HepG2 (cell line): ENCODE results near the gene ZBED5. TPM values are rescaled to one million over a fixed set of nuclear protein-coding genes. Genes with fewer than 3 reads are reported as not detected.

Experiments used
- ATAC-seq: fragments of 200-7000 bp; cut with Tn5 transposase; 3 replicates; pipeline ENCODE4 v1.9.1; 2020; ENCODE audit warnings: mild to moderate bottlenecking, moderate library complexity
- BruUV-seq: library from RNA; stranded (reverse); fragments of 400-500 nt; replicated peaks from 2 replicates; lab custom pipeline; 2021; lab: Mats Ljungman, UMichigan
- CTCF ChIA-PET: fragments of 300-600 bp; formaldehyde crosslinking; extraction: SDS; loops from one replicate; lab custom pipeline; 2021; ENCODE audit warnings: low total read pairs, inconsistent platforms, low intra/inter-chr PET ratio; lab: Yijun Ruan, JAX
- POLR2A ChIA-PET: fragments of 350-600 bp; sonication (Branson Sonifier 250); formaldehyde crosslinking; loops from one replicate; lab custom pipeline; 2020; ENCODE audit warnings: antibody characterized with exemption, inconsistent platforms; lab: Yijun Ruan, JAX
- DNase-seq: peaks from one replicate; pipeline ENCODE4 v3.0.0-alpha.2; 2015; ENCODE audit warnings: low spot score
- FAIRE-seq: peaks from 3 replicates; lab custom pipeline; 2011; peaks lifted over from hg19 to GRCh38; lab: Jason Lieb, UNC
- H2AFZ ChIP-seq: one replicate; pipeline ENCODE4 v1.6.1; 2011; ENCODE audit warnings: low read length, inconsistent platforms
- H3K27ac ChIP-seq: fragments of 300-600 bp; 3 replicates; pipeline ENCODE4 v1.8.0; 2011; ENCODE audit warnings: mixed run types, mild to moderate bottlenecking, mixed read lengths, low read length, inconsistent platforms; ENCODE audit not compliant: insufficient read depth; ENCODE audit errors: extremely low read length
- H3K27me3 ChIP-seq, 2 experiments: fragments of 200-600 bp in 1 of 2; 2 replicates in 1 of 2; 3 replicates in 1 of 2; pipeline versions ENCODE4 v1.6.0 to v1.8.0; 2011; ENCODE audit warnings: low read length in 2 of 2, mild to moderate bottlenecking in 2 of 2, moderate library complexity in 2 of 2, inconsistent platforms in 1 of 2; ENCODE audit not compliant: insufficient read depth in 2 of 2, control insufficient read depth in 1 of 2
- H3K36me3 ChIP-seq, 2 experiments: fragments of 200-600 bp in 1 of 2; replicated peaks in 1 of 2; 2 replicates in 1 of 2; 3 replicates in 1 of 2; pipeline versions ENCODE4 v1.5.1 to v1.8.0; 2011; ENCODE audit warnings: low read length in 2 of 2, inconsistent platforms in 1 of 2; ENCODE audit not compliant: insufficient read depth in 2 of 2, control insufficient read depth in 1 of 2
- H3K4me1 ChIP-seq: 2 replicates; pipeline ENCODE4 v1.5.1; 2012; ENCODE audit warnings: low read length, inconsistent platforms; ENCODE audit not compliant: insufficient read depth
- H3K4me2 ChIP-seq: 2 replicates; pipeline ENCODE4 v1.6.0; 2011; ENCODE audit warnings: low read depth, low read length, inconsistent platforms
- H3K4me3 ChIP-seq, 3 experiments: fragments of 200-600 bp in 1 of 3; sonication (generic), shearing (Covaris generic) in 1 of 3; replicated peaks in 1 of 3; 2 replicates each; pipeline ENCODE4 v1.5.1; 2011 to 2016; ENCODE audit warnings: low read length in 3 of 3, inconsistent platforms in 2 of 3, low read depth in 2 of 3, mild to moderate bottlenecking in 2 of 3, control low read depth in 1 of 3, mixed read lengths in 1 of 3; ENCODE audit not compliant: insufficient read depth in 1 of 3
- H3K79me2 ChIP-seq: one replicate; pipeline ENCODE4 v1.6.1; 2011; ENCODE audit warnings: low read length, inconsistent platforms; ENCODE audit not compliant: insufficient read depth
- H3K9ac ChIP-seq: 2 replicates; pipeline ENCODE4 v1.6.0; 2011; ENCODE audit warnings: mild to moderate bottlenecking, low read depth, low read length, inconsistent platforms; ENCODE audit not compliant: insufficient read depth
- H3K9me3 ChIP-seq: 2 replicates; pipeline ENCODE4 v1.5.1; 2012; ENCODE audit warnings: mild to moderate bottlenecking, low read length
- H4K20me1 ChIP-seq: 2 replicates; pipeline ENCODE4 v1.6.0; 2011; ENCODE audit warnings: inconsistent platforms, mild to moderate bottlenecking, low read length, moderate library complexity; ENCODE audit not compliant: insufficient read depth
- AHR ChIP-seq: IDR thresholded peaks from 2 replicates; pipeline ENCODE4 v1.6.1; 2018; ENCODE audit warnings: missing genetic modification reagents, missing compliant biosample characterization
- ATRX ChIP-seq: sonication (generic); formaldehyde crosslinking; IDR thresholded peaks from 2 replicates; pipeline ENCODE4 v1.4.0; 2020; ENCODE audit warnings: missing genetic modification reagents, borderline replicate concordance
- BHLHE40 ChIP-seq: IDR thresholded peaks from 2 replicates; pipeline ENCODE4 v1.6.1; 2011; ENCODE audit warnings: low read length, improper control_type of control experiment
- GATA4 ChIP-seq: sonication (generic); IDR thresholded peaks from 2 replicates; pipeline ENCODE4 v1.6.1; 2016; ENCODE audit warnings: antibody characterized with exemption, low read depth, borderline replicate concordance
- KMT2B ChIP-seq: IDR thresholded peaks from 2 replicates; pipeline ENCODE4 v1.6.1; 2016; ENCODE audit warnings: missing genetic modification reagents, missing compliant biosample characterization
- PAWR ChIP-seq: sonication (generic); formaldehyde crosslinking; IDR thresholded peaks from 2 replicates; pipeline ENCODE4 v1.4.0; 2020; ENCODE audit warnings: missing genetic modification reagents, mild to moderate bottlenecking, borderline replicate concordance
- ZNF121 ChIP-seq: sonication (generic); formaldehyde crosslinking; IDR thresholded peaks from 2 replicates; pipeline ENCODE4 v1.5.0; 2020; ENCODE audit warnings: mild to moderate bottlenecking, missing genetic modification reagents
- ZNF20 ChIP-seq: sonication (generic); formaldehyde crosslinking; IDR thresholded peaks from 2 replicates; pipeline ENCODE4 v1.4.0; 2020; ENCODE audit warnings: mild to moderate bottlenecking, moderate library complexity, missing genetic modification reagents
- ZNF333 ChIP-seq: sonication (generic); formaldehyde crosslinking; IDR thresholded peaks from 2 replicates; pipeline ENCODE4 v1.4.0; 2020; ENCODE audit warnings: mild to moderate bottlenecking, missing genetic modification reagents, borderline replicate concordance
- ZNF572 ChIP-seq: sonication (generic); formaldehyde crosslinking; IDR thresholded peaks from 2 replicates; pipeline ENCODE4 v1.5.1; 2020; ENCODE audit warnings: mild to moderate bottlenecking, missing genetic modification reagents
- ZNF709 ChIP-seq: sonication (generic); formaldehyde crosslinking; IDR thresholded peaks from 2 replicates; pipeline ENCODE4 v1.5.0; 2020; ENCODE audit warnings: mild to moderate bottlenecking, missing genetic modification reagents
- ZNF713 ChIP-seq: sonication (generic); formaldehyde crosslinking; IDR thresholded peaks from 2 replicates; pipeline ENCODE4 v1.4.0; 2020; ENCODE audit warnings: mild to moderate bottlenecking, missing genetic modification reagents
- WGBS: methylation state at CpG from one replicate; pipeline ENCODE4 v1.1.6; 2017; ENCODE audit warnings: low lambda C conversion rate; 5-methylcytosine and 5-hydroxymethylcytosine counted together
- in situ Hi-C: cut with HindIII; loops from 2 replicates; pipeline ENCODE4 v1.10.0; 2017; ENCODE audit warnings: low pct_unique_long_range_greater_than_20kb; ENCODE audit not compliant: extremely low pct_ligation_motif_present
- intact Hi-C: fragments of 100-400 bp; cut with micrococcal nuclease; formaldehyde crosslinking; loops from one replicate; pipeline ENCODE4 v1.10.0; 2022; ENCODE audit not compliant: unreplicated experiment
- polyA plus RNA-seq, 8 experiments: library from polyadenylated mRNA; depleted of rRNA in 3 of 8; stranded (reverse) in 7 of 8; unstranded in 1 of 8; fragments of >200 nt; fragmentation: Illumina TruSeq in 4 of 8; extraction: Trizol in 4 of 8; gene quantifications; 2 replicates each; pipeline versions ENCODE4 v1.2.1 to v1.2.3, GENCODE V29; 2011 to 2016; ENCODE audit warnings: low read depth in 4 of 8, missing spikeins in 1 of 8, mixed read lengths in 1 of 8; ENCODE audit not compliant: insufficient read depth in 1 of 8
- total RNA-seq, 5 experiments: library from RNA; depleted of rRNA; stranded (reverse); fragments of >200 nt; fragmentation: Illumina TruSeq; extraction: Trizol; gene quantifications; 2 replicates each; pipeline ENCODE4 v1.2.3, GENCODE V29; 2016; ENCODE audit warnings: low read depth in 1 of 5
- TF ChIP-seq, protein P1 (sequence below): sonication (generic); formaldehyde crosslinking; IDR thresholded peaks from 2 replicates; pipeline ENCODE4 v1.5.0; 2020; ENCODE audit warnings: missing genetic modification reagents
- TF ChIP-seq, protein P2 (sequence below): sonication (generic); formaldehyde crosslinking; IDR thresholded peaks from 2 replicates; pipeline ENCODE4 v1.4.0; 2020; ENCODE audit warnings: mild to moderate bottlenecking, low read depth, missing genetic modification reagents
- TF ChIP-seq, protein P3 (sequence below): sonication (generic); formaldehyde crosslinking; IDR thresholded peaks from 2 replicates; pipeline ENCODE4 v1.8.1; 2023; ENCODE audit warnings: mild to moderate bottlenecking, moderate library complexity, missing genetic modification reagents
- TF ChIP-seq, protein P4 (sequence below): sonication (generic); formaldehyde crosslinking; IDR thresholded peaks from 2 replicates; pipeline ENCODE4 v1.4.0; 2020; ENCODE audit warnings: mild to moderate bottlenecking, missing genetic modification reagents
- TF ChIP-seq, protein P5 (sequence below): sonication (generic); formaldehyde crosslinking; conservative IDR thresholded peaks from 2 replicates; pipeline ENCODE4 v1.8.0; 2022; ENCODE audit warnings: low read depth, missing genetic modification reagents

Gene ZBED5
- total and polyA plus RNA-seq, 2 of the 13 experiments (the other 11 are each of a cell fraction or from before 2014, with no cell fraction given), result 18.2 to 38.6 TPM

DNA sequence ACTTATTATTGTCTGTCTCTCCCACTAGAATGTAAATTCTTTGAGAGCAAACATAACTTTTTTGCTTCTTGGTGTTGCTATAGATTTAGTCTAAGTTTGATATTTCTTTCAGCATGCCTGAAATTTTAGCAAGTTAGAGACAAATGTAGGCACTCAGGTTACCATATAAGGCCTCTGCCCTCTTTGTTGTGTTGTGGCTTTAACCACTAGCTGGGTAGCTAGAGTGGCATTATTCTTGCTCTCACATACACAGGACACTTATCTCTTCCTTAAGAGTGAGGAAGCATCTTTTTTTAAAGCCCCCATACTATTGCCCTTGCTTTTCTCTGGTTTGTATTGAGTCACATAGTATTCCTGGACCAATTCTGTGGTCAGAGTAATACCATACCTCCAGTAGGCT, 11.2 kb downstream of the ZBED5 start (continued):
- TF ChIP-seq ZNF572 (CRISPR knock-in tag), result no peak
- no peak for TF ChIP-seq AHR (CRISPR knock-in tag)
- no peak for TF ChIP-seq PAWR (CRISPR knock-in tag)
- TF ChIP-seq ZNF713, result no peak
- TF ChIP-seq, protein P1, sequence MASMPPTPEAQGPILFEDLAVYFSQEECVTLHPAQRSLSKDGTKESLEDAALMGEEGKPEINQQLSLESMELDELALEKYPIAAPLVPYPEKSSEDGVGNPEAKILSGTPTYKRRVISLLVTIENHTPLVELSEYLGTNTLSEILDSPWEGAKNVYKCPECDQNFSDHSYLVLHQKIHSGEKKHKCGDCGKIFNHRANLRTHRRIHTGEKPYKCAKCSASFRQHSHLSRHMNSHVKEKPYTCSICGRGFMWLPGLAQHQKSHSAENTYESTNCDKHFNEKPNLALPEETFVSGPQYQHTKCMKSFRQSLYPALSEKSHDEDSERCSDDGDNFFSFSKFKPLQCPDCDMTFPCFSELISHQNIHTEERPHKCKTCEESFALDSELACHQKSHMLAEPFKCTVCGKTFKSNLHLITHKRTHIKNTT (CRISPR knock-in tag), result no peak
- TF ChIP-seq, protein P2, sequence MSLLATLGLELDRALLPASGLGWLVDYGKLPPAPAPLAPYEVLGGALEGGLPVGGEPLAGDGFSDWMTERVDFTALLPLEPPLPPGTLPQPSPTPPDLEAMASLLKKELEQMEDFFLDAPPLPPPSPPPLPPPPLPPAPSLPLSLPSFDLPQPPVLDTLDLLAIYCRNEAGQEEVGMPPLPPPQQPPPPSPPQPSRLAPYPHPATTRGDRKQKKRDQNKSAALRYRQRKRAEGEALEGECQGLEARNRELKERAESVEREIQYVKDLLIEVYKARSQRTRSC (CRISPR knock-in tag), result no peak
- TF ChIP-seq, protein P3, sequence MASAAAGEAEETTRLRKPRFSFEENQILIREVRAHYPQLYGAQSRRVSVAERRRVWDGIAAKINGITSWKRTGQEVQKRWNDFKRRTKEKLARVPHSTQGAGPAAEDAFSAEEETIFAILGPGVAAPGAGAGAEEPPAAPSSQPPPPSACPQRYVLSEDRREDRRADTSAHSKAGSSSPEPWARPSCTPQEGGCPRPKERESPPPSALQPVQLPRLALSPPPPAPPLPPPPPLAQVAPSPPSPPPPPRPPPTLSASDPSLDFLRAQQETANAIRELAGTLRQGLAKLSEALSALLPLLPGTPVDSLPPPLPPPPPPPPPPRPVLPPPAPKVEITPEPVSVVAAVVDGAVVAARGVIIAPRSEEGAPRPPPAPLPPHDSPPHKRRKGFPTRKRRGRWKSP (CRISPR knock-in tag), result no peak
- no peak for TF ChIP-seq ZNF121 (CRISPR knock-in tag)
- no peak for TF ChIP-seq ZNF709 (CRISPR knock-in tag)
- TF ChIP-seq BHLHE40, result no peak

DNA sequence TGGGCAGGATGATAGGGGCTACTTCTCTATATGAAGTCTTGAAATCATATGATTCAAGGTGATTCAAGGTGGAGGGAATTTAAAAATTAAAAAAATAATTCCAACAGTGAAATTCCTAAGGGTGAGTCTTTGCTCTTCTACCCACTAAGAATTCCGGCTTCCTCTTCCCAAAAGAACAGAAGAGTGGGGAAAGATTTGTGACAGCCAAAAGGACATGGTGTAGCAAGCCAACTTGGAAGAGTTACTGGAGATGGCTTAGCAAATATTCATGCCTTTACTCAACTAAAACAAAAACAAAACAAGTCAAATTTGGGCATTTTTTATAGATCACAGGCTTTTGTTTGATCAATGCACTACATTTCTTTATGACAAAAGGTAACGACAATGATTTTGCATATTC, 12.3 kb downstream of the ZBED5 start:
- Histone ChIP-seq H4K20me1 (no peaks in the 10 kb centered on the region), H3K4me3 (no peak overlapping the region), H3K36me3 (no peaks in the 10 kb centered on the region), H3K79me2 (no peaks in the 10 kb centered on the region), H2AFZ (no peak overlapping the region), H3K4me1 (no peaks in the 10 kb centered on the region), H3K9ac (no peak overlapping the region), H3K27ac (no peak overlapping the region), H3K4me2 (no peak overlapping the region), H3K9me3 (no peaks in the 10 kb centered on the region), H3K27me3 (no peaks in the 10 kb centered on the region)
- DNase-seq, result no peak
- no TSS peak for BruUV-seq
- FAIRE-seq, result no peak
- CTCF ChIA-PET, result no interaction called here
- POLR2A ChIA-PET, result interaction anchor here (1.0 to 1.1 kb wide), 2 partner anchors 13 to 37 kb away, joined by 3 to 7 read pairs; partner anchors contain the start of genes EIF4G2 and ZBED5
- no peak for ATAC-seq
- in situ Hi-C loops (no loop called here), intact Hi-C loops (no loop called here)
- 73% methylated on average over 2 of the region's 2 CpGs for WGBS
- TF ChIP-seq, protein P2 (CRISPR knock-in tag), result no peak
- TF ChIP-seq GATA4 (no peak), ZNF333 (no peak), ZNF20 (CRISPR knock-in tag) (no peak), ATRX (CRISPR knock-in tag) (no peak), KMT2B (no peak)
- TF ChIP-seq, protein P4, sequence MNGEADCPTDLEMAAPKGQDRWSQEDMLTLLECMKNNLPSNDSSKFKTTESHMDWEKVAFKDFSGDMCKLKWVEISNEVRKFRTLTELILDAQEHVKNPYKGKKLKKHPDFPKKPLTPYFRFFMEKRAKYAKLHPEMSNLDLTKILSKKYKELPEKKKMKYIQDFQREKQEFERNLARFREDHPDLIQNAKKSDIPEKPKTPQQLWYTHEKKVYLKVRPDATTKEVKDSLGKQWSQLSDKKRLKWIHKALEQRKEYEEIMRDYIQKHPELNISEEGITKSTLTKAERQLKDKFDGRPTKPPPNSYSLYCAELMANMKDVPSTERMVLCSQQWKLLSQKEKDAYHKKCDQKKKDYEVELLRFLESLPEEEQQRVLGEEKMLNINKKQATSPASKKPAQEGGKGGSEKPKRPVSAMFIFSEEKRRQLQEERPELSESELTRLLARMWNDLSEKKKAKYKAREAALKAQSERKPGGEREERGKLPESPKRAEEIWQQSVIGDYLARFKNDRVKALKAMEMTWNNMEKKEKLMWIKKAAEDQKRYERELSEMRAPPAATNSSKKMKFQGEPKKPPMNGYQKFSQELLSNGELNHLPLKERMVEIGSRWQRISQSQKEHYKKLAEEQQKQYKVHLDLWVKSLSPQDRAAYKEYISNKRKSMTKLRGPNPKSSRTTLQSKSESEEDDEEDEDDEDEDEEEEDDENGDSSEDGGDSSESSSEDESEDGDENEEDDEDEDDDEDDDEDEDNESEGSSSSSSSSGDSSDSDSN (CRISPR knock-in tag), result no peak
- TF ChIP-seq, protein P5, sequence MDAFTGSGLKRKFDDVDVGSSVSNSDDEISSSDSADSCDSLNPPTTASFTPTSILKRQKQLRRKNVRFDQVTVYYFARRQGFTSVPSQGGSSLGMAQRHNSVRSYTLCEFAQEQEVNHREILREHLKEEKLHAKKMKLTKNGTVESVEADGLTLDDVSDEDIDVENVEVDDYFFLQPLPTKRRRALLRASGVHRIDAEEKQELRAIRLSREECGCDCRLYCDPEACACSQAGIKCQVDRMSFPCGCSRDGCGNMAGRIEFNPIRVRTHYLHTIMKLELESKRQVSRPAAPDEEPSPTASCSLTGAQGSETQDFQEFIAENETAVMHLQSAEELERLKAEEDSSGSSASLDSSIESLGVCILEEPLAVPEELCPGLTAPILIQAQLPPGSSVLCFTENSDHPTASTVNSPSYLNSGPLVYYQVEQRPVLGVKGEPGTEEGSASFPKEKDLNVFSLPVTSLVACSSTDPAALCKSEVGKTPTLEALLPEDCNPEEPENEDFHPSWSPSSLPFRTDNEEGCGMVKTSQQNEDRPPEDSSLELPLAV (CRISPR knock-in tag), result no peak
